Endothelial cell of umbilical vein (primary cell): ENCODE measurements around the gene MAN2A1. TPM values are rescaled to one million over a fixed set of nuclear protein-coding genes. Genes with fewer than 3 reads are reported as not detected.

Experiments used
- BruUV-seq: library from RNA; stranded (reverse); fragments of 400-500 nt; replicated peaks from 2 replicates; lab custom pipeline; 2021; lab: Mats Ljungman, UMichigan
- CTCF ChIA-PET: fragments of 300-600, 350-600 bp; sonication (Branson Sonifier 250); formaldehyde crosslinking; loops from one replicate; lab custom pipeline; 2021; ENCODE audit warnings: antibody characterized with exemption, inconsistent platforms; lab: Charles Lee
- POLR2A ChIA-PET: fragments of 300-600, 350-600 bp; sonication (Branson Sonifier 250); formaldehyde crosslinking; loops from one replicate; lab custom pipeline; 2021; ENCODE audit warnings: antibody characterized with exemption, inconsistent platforms; lab: Charles Lee
- DNase-seq: peaks from one replicate; pipeline ENCODE4 v3.0.0-alpha.2; 2011; ENCODE audit warnings: low read depth, low spot score
- FAIRE-seq: peaks from 2 replicates; lab custom pipeline; 2011; peaks lifted over from hg19 to GRCh38; lab: Jason Lieb, UNC
- H2AFZ ChIP-seq: 2 replicates; pipeline ENCODE4 v1.6.0; 2012; ENCODE audit warnings: low read depth, low read length, control low read depth, inconsistent platforms
- H3K27ac ChIP-seq: 2 replicates; pipeline ENCODE4 v1.5.1; 2011; ENCODE audit warnings: low read depth, mild to moderate bottlenecking, control low read depth, low read length, moderate library complexity; ENCODE audit not compliant: insufficient read depth
- H3K27me3 ChIP-seq, 2 experiments: 2 replicates each; pipeline versions ENCODE4 v1.6.0 to v1.6.1; 2011; ENCODE audit warnings: low read length in 2 of 2, mixed read lengths in 1 of 2; ENCODE audit not compliant: control insufficient read depth in 2 of 2, insufficient read depth in 2 of 2
- H3K36me3 ChIP-seq, 2 experiments: 2 replicates in 1 of 2; 3 replicates in 1 of 2; pipeline ENCODE4 v1.5.1; 2011; ENCODE audit warnings: low read length in 2 of 2, mild to moderate bottlenecking in 1 of 2, moderate library complexity in 1 of 2; ENCODE audit not compliant: control insufficient read depth in 2 of 2, insufficient read depth in 2 of 2; ENCODE audit errors: extremely low read depth in 1 of 2
- H3K4me1 ChIP-seq: 3 replicates; pipeline ENCODE4 v1.5.1; 2011; ENCODE audit warnings: mild to moderate bottlenecking, low read length; ENCODE audit not compliant: control insufficient read depth, insufficient read depth; ENCODE audit errors: extremely low read depth
- H3K4me2 ChIP-seq: 2 replicates; pipeline ENCODE4 v1.6.1; 2011; ENCODE audit warnings: low read length, control low read depth, mixed read lengths; ENCODE audit not compliant: insufficient read depth
- H3K4me3 ChIP-seq, 3 experiments: fragments of 200-600 bp in 1 of 3; sonication (generic), shearing (Covaris generic) in 1 of 3; replicated peaks in 1 of 3; 2 replicates each; pipeline ENCODE4 v1.5.1; 2011 to 2016; ENCODE audit warnings: control low read depth in 3 of 3, low read length in 3 of 3, mild to moderate bottlenecking in 2 of 3, inconsistent platforms in 1 of 3, low read depth in 1 of 3, moderate library complexity in 1 of 3; ENCODE audit not compliant: insufficient read depth in 1 of 3
- H3K79me2 ChIP-seq: 2 replicates; pipeline ENCODE4 v1.6.0; 2012; ENCODE audit warnings: low read length, inconsistent platforms; ENCODE audit not compliant: control insufficient read depth, insufficient read depth
- H3K9ac ChIP-seq: replicated peaks from 2 replicates; pipeline ENCODE3; 2011; ENCODE audit warnings: low read length, control low read depth; ENCODE audit not compliant: insufficient read depth; ENCODE audit errors: extremely low read depth
- H3K9me1 ChIP-seq: replicated peaks from 3 replicates; pipeline ENCODE4 v1.6.0; 2011; ENCODE audit warnings: mild to moderate bottlenecking, low read length; ENCODE audit not compliant: control insufficient read depth, insufficient read depth; ENCODE audit errors: extremely low read depth
- H3K9me3 ChIP-seq: replicated peaks from 2 replicates; pipeline ENCODE4 v1.5.1; 2012; ENCODE audit warnings: low read length, inconsistent platforms; ENCODE audit not compliant: control insufficient read depth, insufficient read depth
- H4K20me1 ChIP-seq: replicated peaks from 2 replicates; pipeline ENCODE3; 2011; ENCODE audit warnings: mild to moderate bottlenecking, low read length; ENCODE audit not compliant: control insufficient read depth, insufficient read depth; ENCODE audit errors: extremely low read depth
- CTCF ChIP-seq, 2 donors: IDR thresholded peaks; 1 replicate in 1 of 2; 2 replicates in 1 of 2; pipeline ENCODE4 v1.5.1; 2011; ENCODE audit warnings: low read length in 2 of 2, mild to moderate bottlenecking in 2 of 2, moderate library complexity in 2 of 2, control low read depth in 1 of 2, inconsistent platforms in 1 of 2, low read depth in 1 of 2; ENCODE audit not compliant: insufficient read depth in 1 of 2; ENCODE audit errors: extremely low read depth in 1 of 2
- EZH2 ChIP-seq: IDR thresholded peaks from 2 replicates; pipeline ENCODE4 v1.6.1; 2012; ENCODE audit warnings: borderline replicate concordance, low read depth, mild to moderate bottlenecking, moderate library complexity, low read length, inconsistent platforms; ENCODE audit not compliant: severe bottlenecking
- FOS ChIP-seq: IDR thresholded peaks from 2 replicates; pipeline ENCODE4 v1.6.1; 2011; ENCODE audit warnings: mild to moderate bottlenecking, low read length, moderate library complexity, borderline replicate concordance; ENCODE audit not compliant: insufficient read depth
- GATA2 ChIP-seq: IDR thresholded peaks from 2 replicates; pipeline ENCODE4 v1.7.0; 2011; ENCODE audit warnings: low read depth, mild to moderate bottlenecking, moderate library complexity, mixed read lengths, low read length; ENCODE audit not compliant: insufficient read length, insufficient read depth
- JUN ChIP-seq: IDR thresholded peaks from 2 replicates; pipeline ENCODE4 v1.6.1; 2011; ENCODE audit warnings: borderline replicate concordance, low read depth; ENCODE audit not compliant: insufficient read length, insufficient read depth
- MYC ChIP-seq: IDR thresholded peaks from one replicate; pipeline ENCODE4 v1.6.1; 2011; ENCODE audit warnings: mild to moderate bottlenecking, low read depth, low read length
- POLR2A ChIP-seq: IDR thresholded peaks from 2 replicates; pipeline ENCODE4 v1.6.1; 2012; ENCODE audit warnings: low read depth, mild to moderate bottlenecking, control low read depth, low read length
- POLR2AphosphoS5 ChIP-seq: IDR thresholded peaks from 2 replicates; pipeline ENCODE4 v1.6.1; 2012; ENCODE audit warnings: low read depth, mild to moderate bottlenecking, control low read depth, low read length, moderate library complexity; ENCODE audit not compliant: insufficient read depth
- dilution Hi-C: fragments of 300-500 bp; cut with MboI; formaldehyde crosslinking; loops from one replicate; pipeline ENCODE4 v1.15.0; 2019; ENCODE audit warnings: low sequenced_read_pairs; ENCODE audit not compliant: extremely low pct_ligation_motif_present
- intact Hi-C: fragments of 100-400 bp; cut with micrococcal nuclease; formaldehyde crosslinking; loops from one replicate; pipeline ENCODE4 v1.10.0; 2022
- polyA plus RNA-seq, 4 experiments: library from polyadenylated mRNA; depleted of rRNA in 3 of 4; stranded (reverse) in 3 of 4; unstranded in 1 of 4; fragments of >200 nt; gene quantifications; 2 replicates each; pipeline versions ENCODE4 v1.2.1 to v1.2.3, GENCODE V29; 2011 to 2012; ENCODE audit warnings: missing spikeins in 1 of 4
- total RNA-seq: library from RNA; stranded (reverse); gene quantifications from 2 replicates; pipeline ENCODE4 v1.2.3, GENCODE V29; 2021
- TF ChIP-seq, protein P1 (sequence below): IDR thresholded peaks from 2 replicates; pipeline ENCODE4 v1.6.1; 2011; ENCODE audit not compliant: insufficient read depth, insufficient read length

MAN2A1 gene
- total and polyA plus RNA-seq, 2 donors (not counting 3 experiments of a cell fraction or from before 2014, with no cell fraction given): 20.8 to 54.8 TPM

DNA sequence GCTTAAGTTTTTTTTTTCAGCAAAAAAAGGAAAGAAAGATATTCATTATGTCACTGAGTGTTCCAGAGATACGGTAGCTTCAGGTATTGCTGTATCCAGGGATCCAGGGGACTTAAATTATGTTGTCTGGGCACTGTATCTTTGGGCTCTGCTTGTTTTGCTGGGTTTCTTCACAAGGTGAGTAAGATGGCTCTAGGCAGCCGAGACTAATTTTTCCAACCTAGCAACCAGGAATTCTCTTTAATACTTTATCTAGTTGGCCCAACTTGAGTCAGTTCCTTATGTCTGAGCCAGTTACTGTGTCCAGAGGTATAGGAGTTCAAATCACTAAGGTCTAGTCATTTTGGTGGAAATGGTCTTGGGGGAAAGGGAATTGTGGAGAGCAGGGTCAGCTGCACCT, 66.0 kb downstream of the MAN2A1 start:
- Histone ChIP-seq H3K9ac (no peak overlapping the region), H3K27ac (no peak overlapping the region), H3K4me3 (no peak overlapping the region), H4K20me1 (no peaks in the 10 kb centered on the region), H3K27me3 (no peaks in the 10 kb centered on the region), H3K4me2 (no peak overlapping the region), H3K79me2 (no peaks in the 10 kb centered on the region), H3K9me3 (no peaks in the 10 kb centered on the region), H3K36me3 (no peaks in the 10 kb centered on the region), H3K4me1 (peaks cover 10% of the 10 kb centered on the region), H3K9me1 (no peaks in the 10 kb centered on the region), H2AFZ (no peak overlapping the region)
- intact Hi-C loops: no loop called here
- POLR2A ChIA-PET: no interaction called here
- TF ChIP-seq CTCF (IDR thresholded peaks at IDR 0.05; ENCODE audit: extremely low read depth in 1 of 2, insufficient read depth in 1 of 2, low read depth in 1 of 2, low read length in 2 of 2) (no peak), POLR2A (no peak), MYC (no peak), GATA2 (no peak), FOS (no peak), EZH2 (no peak), POLR2AphosphoS5 (no peak), JUN (no peak)
- TF ChIP-seq, protein P1, sequence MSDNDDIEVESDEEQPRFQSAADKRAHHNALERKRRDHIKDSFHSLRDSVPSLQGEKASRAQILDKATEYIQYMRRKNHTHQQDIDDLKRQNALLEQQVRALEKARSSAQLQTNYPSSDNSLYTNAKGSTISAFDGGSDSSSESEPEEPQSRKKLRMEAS: no peak
- no peak for FAIRE-seq
- dilution Hi-C loops: no loop called here
- DNase-seq: no peak
- CTCF ChIA-PET: interaction anchor here (1.0 to 1.4 kb wide), 2 partner anchors 39 to 63 kb away, joined by 3 to 5 read pairs; no protein-coding TSS in a partner anchor
- BruUV-seq: no TSS peak
